HepG2 (cell line): ENCODE measurements around the gene RASIP1. TPM values are rescaled to one million over a fixed set of nuclear protein-coding genes. Genes with fewer than 3 reads are reported as not detected.

Source experiments
- ATF7 ChIP-seq, 2 experiments: fragments of 450-650 bp in 1 of 2; sonication (generic) in 1 of 2; formaldehyde crosslinking in 1 of 2; IDR thresholded peaks; 2 replicates each; pipeline versions ENCODE4 v1.4.0 to v1.6.1; 2016 to 2020; ENCODE audit warnings: antibody characterized with exemption in 1 of 2, mild to moderate bottlenecking in 1 of 2, missing genetic modification reagents in 1 of 2
- ATF7-NPFF ChIP-seq: sonication (generic); formaldehyde crosslinking; IDR thresholded peaks from 2 replicates; pipeline ENCODE4 v1.8.1; 2023; ENCODE audit warnings: mild to moderate bottlenecking, low read depth, missing genetic modification reagents, moderate library complexity
- BRCA1 ChIP-seq: sonication (generic); formaldehyde crosslinking; IDR thresholded peaks from 2 replicates; pipeline ENCODE4 v1.4.0; 2020; ENCODE audit warnings: missing genetic modification reagents
- CREM ChIP-seq, 2 experiments: sonication (generic) in 1 of 2; formaldehyde crosslinking in 1 of 2; IDR thresholded peaks; 2 replicates each; pipeline versions ENCODE4 v1.4.0 to v1.6.1; 2016 to 2020; ENCODE audit warnings: antibody characterized with exemption in 1 of 2, mild to moderate bottlenecking in 1 of 2, missing genetic modification reagents in 1 of 2
- DNMT3B ChIP-seq: conservative IDR thresholded peaks from 2 replicates; pipeline ENCODE4 v1.6.1; 2016; ENCODE audit warnings: missing biosample characterization, control low read depth
- MAF1 ChIP-seq: sonication (generic); formaldehyde crosslinking; IDR thresholded peaks from 2 replicates; pipeline ENCODE4 v1.5.0; 2020; ENCODE audit warnings: missing genetic modification reagents, borderline replicate concordance
- MYNN ChIP-seq: sonication (generic); formaldehyde crosslinking; IDR thresholded peaks from 2 replicates; pipeline ENCODE4 v1.4.0; 2020; ENCODE audit warnings: mild to moderate bottlenecking, low read depth, missing genetic modification reagents
- NCOA1 ChIP-seq: sonication (generic); formaldehyde crosslinking; IDR thresholded peaks from 2 replicates; pipeline ENCODE4 v1.9.0; 2021; ENCODE audit warnings: missing genetic modification reagents
- POLR2A ChIP-seq, 2 experiments: IDR thresholded peaks; 2 replicates each; pipeline ENCODE4 v1.6.1; 2011; ENCODE audit warnings: low read depth in 2 of 2, low read length in 2 of 2, mild to moderate bottlenecking in 1 of 2, moderate library complexity in 1 of 2; ENCODE audit not compliant: insufficient read depth in 1 of 2
- RFXAP ChIP-seq: sonication (generic); formaldehyde crosslinking; IDR thresholded peaks from 2 replicates; pipeline ENCODE4 v1.4.0; 2020; ENCODE audit warnings: missing genetic modification reagents, borderline replicate concordance
- SP5 ChIP-seq: IDR thresholded peaks from 2 replicates; pipeline ENCODE4 v1.6.1; 2016; ENCODE audit warnings: low read depth, borderline replicate concordance
- ZNF629 ChIP-seq: sonication (generic); formaldehyde crosslinking; conservative IDR thresholded peaks from 2 replicates; pipeline ENCODE4 v1.5.0; 2020; ENCODE audit warnings: missing genetic modification reagents
- ZNF768 ChIP-seq: sonication (generic); formaldehyde crosslinking; IDR thresholded peaks from 2 replicates; pipeline ENCODE4 v1.4.0; 2020; ENCODE audit warnings: missing genetic modification reagents
- ZNF781 ChIP-seq: sonication (generic); formaldehyde crosslinking; IDR thresholded peaks from 2 replicates; pipeline ENCODE4 v1.5.1; 2020; ENCODE audit warnings: borderline replicate concordance, mild to moderate bottlenecking, missing genetic modification reagents; ENCODE audit errors: not compliant biosample characterization
- ZSCAN29 ChIP-seq: sonication (generic); formaldehyde crosslinking; conservative IDR thresholded peaks from 2 replicates; pipeline ENCODE4 v1.4.0; 2020; ENCODE audit warnings: mild to moderate bottlenecking, missing genetic modification reagents
- polyA plus RNA-seq, 8 experiments: library from polyadenylated mRNA; depleted of rRNA in 3 of 8; stranded (reverse) in 7 of 8; unstranded in 1 of 8; fragments of >200 nt; fragmentation: Illumina TruSeq in 4 of 8; extraction: Trizol in 4 of 8; gene quantifications; 2 replicates each; pipeline versions ENCODE4 v1.2.1 to v1.2.3, GENCODE V29; 2011 to 2016; ENCODE audit warnings: low read depth in 4 of 8, missing spikeins in 1 of 8, mixed read lengths in 1 of 8; ENCODE audit not compliant: insufficient read depth in 1 of 8
- total RNA-seq, 5 experiments: library from RNA; depleted of rRNA; stranded (reverse); fragments of >200 nt; fragmentation: Illumina TruSeq; extraction: Trizol; gene quantifications; 2 replicates each; pipeline ENCODE4 v1.2.3, GENCODE V29; 2016; ENCODE audit warnings: low read depth in 1 of 5
- TF ChIP-seq, protein P1 (sequence below): sonication (generic); formaldehyde crosslinking; conservative IDR thresholded peaks from 2 replicates; pipeline ENCODE4 v1.5.0; 2020; ENCODE audit warnings: missing genetic modification reagents
- TF ChIP-seq, protein P2 (sequence below): sonication (generic); formaldehyde crosslinking; IDR thresholded peaks from 2 replicates; pipeline ENCODE4 v1.5.1; 2020; ENCODE audit warnings: mild to moderate bottlenecking, moderate library complexity, missing genetic modification reagents
- TF ChIP-seq, protein P3 (sequence below): sonication (generic); formaldehyde crosslinking; IDR thresholded peaks from 2 replicates; pipeline ENCODE4 v1.5.0; 2020; ENCODE audit warnings: missing genetic modification reagents
- TF ChIP-seq, protein P4 (sequence below), 2 experiments: sonication (generic) in 1 of 2; formaldehyde crosslinking in 1 of 2; IDR thresholded peaks; 2 replicates each; pipeline versions ENCODE4 v1.6.1 to v1.9.0; 2014 to 2022; ENCODE audit warnings: antibody characterized with exemption in 1 of 2, borderline replicate concordance in 1 of 2, inconsistent platforms in 1 of 2, low read depth in 1 of 2, missing genetic modification reagents in 1 of 2

The RASIP1 gene
- total and polyA plus RNA-seq, 2 of the 13 experiments (the other 11 are each of a cell fraction or from before 2014, with no cell fraction given), result 0.44 to 0.58 TPM

DNA sequence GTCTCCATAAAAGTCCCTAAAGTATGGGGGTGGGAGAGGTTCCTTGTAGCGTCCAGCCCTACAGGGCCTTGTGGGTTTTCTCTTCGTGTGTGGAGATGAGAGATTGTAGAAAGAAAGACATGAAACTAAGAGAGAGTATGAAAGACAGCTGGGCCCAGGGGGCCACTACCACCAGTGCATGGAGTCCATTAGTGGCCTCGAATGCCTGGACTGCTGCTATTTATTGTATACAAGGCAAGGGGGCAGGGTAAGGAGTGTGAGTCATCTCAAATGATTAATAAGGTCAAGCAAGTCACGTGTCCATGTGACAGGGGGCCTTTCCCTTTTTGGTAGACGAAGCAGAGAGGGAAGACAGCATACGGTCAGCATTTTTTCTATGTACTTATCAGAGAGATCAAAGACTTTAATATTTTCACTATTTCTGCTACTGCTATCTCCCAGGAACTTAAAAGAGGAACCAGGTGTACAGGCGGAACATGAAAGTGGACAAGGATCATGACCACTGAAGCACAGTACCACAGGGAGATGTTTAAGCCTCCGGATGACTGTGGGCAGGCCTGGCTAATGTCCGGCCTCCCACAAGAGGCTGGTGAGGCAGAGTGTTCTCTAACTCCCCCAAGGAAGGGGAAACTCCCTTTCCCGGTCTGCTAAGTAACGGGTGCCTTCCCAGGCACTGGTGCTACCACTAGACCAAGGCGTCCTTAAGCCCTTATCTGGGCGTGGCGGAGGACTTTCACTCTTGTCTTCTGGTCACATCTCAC, 40.4 kb upstream of the RASIP1 start (continued):
- TF ChIP-seq, protein P1, sequence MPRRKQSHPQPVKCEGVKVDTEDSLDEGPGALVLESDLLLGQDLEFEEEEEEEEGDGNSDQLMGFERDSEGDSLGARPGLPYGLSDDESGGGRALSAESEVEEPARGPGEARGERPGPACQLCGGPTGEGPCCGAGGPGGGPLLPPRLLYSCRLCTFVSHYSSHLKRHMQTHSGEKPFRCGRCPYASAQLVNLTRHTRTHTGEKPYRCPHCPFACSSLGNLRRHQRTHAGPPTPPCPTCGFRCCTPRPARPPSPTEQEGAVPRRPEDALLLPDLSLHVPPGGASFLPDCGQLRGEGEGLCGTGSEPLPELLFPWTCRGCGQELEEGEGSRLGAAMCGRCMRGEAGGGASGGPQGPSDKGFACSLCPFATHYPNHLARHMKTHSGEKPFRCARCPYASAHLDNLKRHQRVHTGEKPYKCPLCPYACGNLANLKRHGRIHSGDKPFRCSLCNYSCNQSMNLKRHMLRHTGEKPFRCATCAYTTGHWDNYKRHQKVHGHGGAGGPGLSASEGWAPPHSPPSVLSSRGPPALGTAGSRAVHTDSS (CRISPR knock-in tag), result no peak
- TF ChIP-seq MAF1 (CRISPR knock-in tag), result no peak
- no peak for TF ChIP-seq MYNN
- TF ChIP-seq CREM (IDR thresholded peaks at IDR 0.05), result peak; percentile 41; the same call in 1 of the 2 replicates
- no peak for TF ChIP-seq CREM (CRISPR knock-in tag; IDR thresholded peaks at IDR 0.05)
- no peak for TF ChIP-seq NCOA1 (CRISPR knock-in tag)
- TF ChIP-seq DNMT3B (CRISPR knock-in tag), result no peak
- TF ChIP-seq, protein P2, sequence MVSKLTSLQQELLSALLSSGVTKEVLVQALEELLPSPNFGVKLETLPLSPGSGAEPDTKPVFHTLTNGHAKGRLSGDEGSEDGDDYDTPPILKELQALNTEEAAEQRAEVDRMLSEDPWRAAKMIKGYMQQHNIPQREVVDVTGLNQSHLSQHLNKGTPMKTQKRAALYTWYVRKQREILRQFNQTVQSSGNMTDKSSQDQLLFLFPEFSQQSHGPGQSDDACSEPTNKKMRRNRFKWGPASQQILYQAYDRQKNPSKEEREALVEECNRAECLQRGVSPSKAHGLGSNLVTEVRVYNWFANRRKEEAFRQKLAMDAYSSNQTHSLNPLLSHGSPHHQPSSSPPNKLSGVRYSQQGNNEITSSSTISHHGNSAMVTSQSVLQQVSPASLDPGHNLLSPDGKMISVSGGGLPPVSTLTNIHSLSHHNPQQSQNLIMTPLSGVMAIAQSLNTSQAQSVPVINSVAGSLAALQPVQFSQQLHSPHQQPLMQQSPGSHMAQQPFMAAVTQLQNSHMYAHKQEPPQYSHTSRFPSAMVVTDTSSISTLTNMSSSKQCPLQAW, result no peak
- TF ChIP-seq ATF7 (IDR thresholded peaks at IDR 0.05), result no peak
- no peak for TF ChIP-seq ATF7 (CRISPR knock-in tag; IDR thresholded peaks at IDR 0.05)
- TF ChIP-seq, protein P3, sequence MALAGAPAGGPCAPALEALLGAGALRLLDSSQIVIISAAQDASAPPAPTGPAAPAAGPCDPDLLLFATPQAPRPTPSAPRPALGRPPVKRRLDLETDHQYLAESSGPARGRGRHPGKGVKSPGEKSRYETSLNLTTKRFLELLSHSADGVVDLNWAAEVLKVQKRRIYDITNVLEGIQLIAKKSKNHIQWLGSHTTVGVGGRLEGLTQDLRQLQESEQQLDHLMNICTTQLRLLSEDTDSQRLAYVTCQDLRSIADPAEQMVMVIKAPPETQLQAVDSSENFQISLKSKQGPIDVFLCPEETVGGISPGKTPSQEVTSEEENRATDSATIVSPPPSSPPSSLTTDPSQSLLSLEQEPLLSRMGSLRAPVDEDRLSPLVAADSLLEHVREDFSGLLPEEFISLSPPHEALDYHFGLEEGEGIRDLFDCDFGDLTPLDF, result no peak
- no peak for TF ChIP-seq ZNF768 (CRISPR knock-in tag)
- TF ChIP-seq RFXAP (CRISPR knock-in tag), result no peak
- TF ChIP-seq SP5 (CRISPR knock-in tag), result peak; percentile 48; the same call in 1 of the 2 replicates
- no peak for TF ChIP-seq ATF7-NPFF (CRISPR knock-in tag)
- no peak for TF ChIP-seq ZNF781
- no peak for TF ChIP-seq ZNF629
- TF ChIP-seq ZSCAN29 (CRISPR knock-in tag), result no peak
- no peak for TF ChIP-seq BRCA1 (CRISPR knock-in tag)
- TF ChIP-seq, protein P4, sequence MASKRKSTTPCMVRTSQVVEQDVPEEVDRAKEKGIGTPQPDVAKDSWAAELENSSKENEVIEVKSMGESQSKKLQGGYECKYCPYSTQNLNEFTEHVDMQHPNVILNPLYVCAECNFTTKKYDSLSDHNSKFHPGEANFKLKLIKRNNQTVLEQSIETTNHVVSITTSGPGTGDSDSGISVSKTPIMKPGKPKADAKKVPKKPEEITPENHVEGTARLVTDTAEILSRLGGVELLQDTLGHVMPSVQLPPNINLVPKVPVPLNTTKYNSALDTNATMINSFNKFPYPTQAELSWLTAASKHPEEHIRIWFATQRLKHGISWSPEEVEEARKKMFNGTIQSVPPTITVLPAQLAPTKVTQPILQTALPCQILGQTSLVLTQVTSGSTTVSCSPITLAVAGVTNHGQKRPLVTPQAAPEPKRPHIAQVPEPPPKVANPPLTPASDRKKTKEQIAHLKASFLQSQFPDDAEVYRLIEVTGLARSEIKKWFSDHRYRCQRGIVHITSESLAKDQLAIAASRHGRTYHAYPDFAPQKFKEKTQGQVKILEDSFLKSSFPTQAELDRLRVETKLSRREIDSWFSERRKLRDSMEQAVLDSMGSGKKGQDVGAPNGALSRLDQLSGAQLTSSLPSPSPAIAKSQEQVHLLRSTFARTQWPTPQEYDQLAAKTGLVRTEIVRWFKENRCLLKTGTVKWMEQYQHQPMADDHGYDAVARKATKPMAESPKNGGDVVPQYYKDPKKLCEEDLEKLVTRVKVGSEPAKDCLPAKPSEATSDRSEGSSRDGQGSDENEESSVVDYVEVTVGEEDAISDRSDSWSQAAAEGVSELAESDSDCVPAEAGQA (IDR thresholded peaks at IDR 0.05; ENCODE audit: low read depth), result no peak
- TF ChIP-seq, protein P4 (CRISPR knock-in tag; IDR thresholded peaks at IDR 0.05; ENCODE audit: borderline replicate concordance), result no peak
- TF ChIP-seq POLR2A (IDR thresholded peaks at IDR 0.05; ENCODE audit: insufficient read depth in 1 of 2, low read depth in 2 of 2, low read length in 2 of 2), result no peak
